GM12878 (cell line): ENCODE results near the gene HPS5. TPM values are rescaled to one million over a fixed set of nuclear protein-coding genes. Genes with fewer than 3 reads are reported as not detected.

ENCODE experiments used
- CREM ChIP-seq: IDR thresholded peaks from 2 replicates; pipeline ENCODE4 v1.6.1; 2014; ENCODE audit warnings: antibody characterized with exemption, low read depth
- ETV6 ChIP-seq, 2 experiments: fragments of 450-650 bp in 1 of 2; IDR thresholded peaks in 1 of 2; conservative IDR thresholded peaks in 1 of 2; 2 replicates each; pipeline ENCODE4 v1.6.1; 2014; ENCODE audit warnings: antibody characterized with exemption in 1 of 2, borderline replicate concordance in 1 of 2, low read depth in 1 of 2, mild to moderate bottlenecking in 1 of 2, moderate library complexity in 1 of 2
- GATAD2B ChIP-seq: fragments of 450-650 bp; conservative IDR thresholded peaks from 2 replicates; pipeline ENCODE4 v1.6.1; 2017; ENCODE audit warnings: low read depth, mild to moderate bottlenecking, moderate library complexity
- IKZF1 ChIP-seq: fragments of 450-650 bp; conservative IDR thresholded peaks from 2 replicates; pipeline ENCODE4 v1.6.1; 2017; ENCODE audit warnings: antibody characterized with exemption, mild to moderate bottlenecking
- IRF4 ChIP-seq: IDR thresholded peaks from 2 replicates; pipeline ENCODE4 v1.6.1; 2011; ENCODE audit warnings: low read depth, low read length
- JUND ChIP-seq: IDR thresholded peaks from 2 replicates; pipeline ENCODE4 v1.6.1; 2012; ENCODE audit warnings: low read depth, mild to moderate bottlenecking, low read length, improper control_type of control experiment, moderate library complexity
- MLLT1 ChIP-seq: fragments of 450-650 bp; IDR thresholded peaks from 2 replicates; pipeline ENCODE4 v1.6.1; 2016; ENCODE audit warnings: mild to moderate bottlenecking
- MTA2 ChIP-seq: fragments of 450-650 bp; IDR thresholded peaks from 2 replicates; pipeline ENCODE4 v1.6.1; 2016; ENCODE audit warnings: low read depth, mild to moderate bottlenecking, moderate library complexity
- NBN ChIP-seq: fragments of 450-650 bp; IDR thresholded peaks from 2 replicates; pipeline ENCODE4 v1.6.1; 2016
- NFIC ChIP-seq: IDR thresholded peaks from 2 replicates; pipeline ENCODE4 v1.6.1; 2012; ENCODE audit warnings: low read depth, mild to moderate bottlenecking, inconsistent platforms, low read length, moderate library complexity
- TCF12 ChIP-seq: IDR thresholded peaks from 2 replicates; pipeline ENCODE4 v1.6.1; 2011; ENCODE audit warnings: low read depth, mild to moderate bottlenecking, low read length
- TCF3 ChIP-seq: IDR thresholded peaks from 2 replicates; pipeline ENCODE4 v1.6.1; 2012; ENCODE audit warnings: low read depth, mild to moderate bottlenecking, low read length, borderline replicate concordance; ENCODE audit not compliant: insufficient read depth
- polyA plus RNA-seq, 11 experiments: library from polyadenylated mRNA; depleted of rRNA in 4 of 11; unstranded in 6 of 11; stranded (reverse) in 5 of 11; fragments of >200 nt; fragmentation: Nextera tagmentation in 4 of 11; fragmentation: Illumina TruSeq in 1 of 11; extraction: Ambion mirVana in 4 of 11; extraction: Trizol in 1 of 11; gene quantifications; 1 replicate in 1 of 11; 2 replicates in 10 of 11; pipeline versions ENCODE4 v1.2.1 to v1.2.3, GENCODE V29; 2011 to 2016; ENCODE audit warnings: inconsistent platforms in 2 of 11, missing spikeins in 2 of 11, low read depth in 1 of 11
- total RNA-seq, 4 experiments: library from RNA; depleted of rRNA in 3 of 4; stranded (reverse); fragments of >200 nt in 3 of 4; fragmentation: Illumina TruSeq in 1 of 4; extraction: Trizol in 1 of 4; gene quantifications; 2 replicates each; pipeline versions ENCODE4 v1.2.1 to v1.2.3, GENCODE V29; 2013 to 2021
- TF ChIP-seq, protein P1 (sequence below): fragments of 450-650 bp; IDR thresholded peaks from 2 replicates; pipeline ENCODE4 v1.6.1; 2017; ENCODE audit warnings: low read depth, mild to moderate bottlenecking, moderate library complexity

The HPS5 gene
- total and polyA plus RNA-seq, 10 of the 15 experiments (the other 5 are each of a cell fraction or from before 2014, with no cell fraction given) = 11.9 to 32.6 (median 23.5) TPM

GRCh38 chr11:18246379-18247190, 75.4 kb downstream of the HPS5 start (continued):
- TF ChIP-seq GATAD2B (peak; percentile 36; the same call in 1 of the 2 replicates), TCF3 (0 out of 2 replicates have a peak, but pooled peaks have one; percentile 14), NFIC (peak; percentile 37), JUND (peak; percentile 29; the same call in 1 of the 2 replicates), TCF12 (peak; percentile 70; the same call in 1 of the 2 replicates), MTA2 (0 out of 2 replicates have a peak, but pooled peaks have one; percentile 5), IKZF1 (peak; percentile 83), CREM (peak; percentile 40; the same call in 1 of the 2 replicates), MLLT1 (0 out of 2 replicates have a peak, but pooled peaks have one; percentile 44), IRF4 (peak; percentile 80), NBN (peak; percentile 80), ETV6 (conservative IDR thresholded peaks at IDR 0.05 in 1 of 2, IDR thresholded peaks at IDR 0.05 in 1 of 2; ENCODE audit: borderline replicate concordance in 1 of 2, low read depth in 1 of 2) (peak in 1 of 2 experiments; percentile 54; a peak in 2 of 4 replicates)
- TF ChIP-seq, protein P1, sequence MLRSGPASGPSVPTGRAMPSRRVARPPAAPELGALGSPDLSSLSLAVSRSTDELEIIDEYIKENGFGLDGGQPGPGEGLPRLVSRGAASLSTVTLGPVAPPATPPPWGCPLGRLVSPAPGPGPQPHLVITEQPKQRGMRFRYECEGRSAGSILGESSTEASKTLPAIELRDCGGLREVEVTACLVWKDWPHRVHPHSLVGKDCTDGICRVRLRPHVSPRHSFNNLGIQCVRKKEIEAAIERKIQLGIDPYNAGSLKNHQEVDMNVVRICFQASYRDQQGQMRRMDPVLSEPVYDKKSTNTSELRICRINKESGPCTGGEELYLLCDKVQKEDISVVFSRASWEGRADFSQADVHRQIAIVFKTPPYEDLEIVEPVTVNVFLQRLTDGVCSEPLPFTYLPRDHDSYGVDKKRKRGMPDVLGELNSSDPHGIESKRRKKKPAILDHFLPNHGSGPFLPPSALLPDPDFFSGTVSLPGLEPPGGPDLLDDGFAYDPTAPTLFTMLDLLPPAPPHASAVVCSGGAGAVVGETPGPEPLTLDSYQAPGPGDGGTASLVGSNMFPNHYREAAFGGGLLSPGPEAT = peak; percentile 52; the same call in 1 of the 2 replicates
